IPS-20b (cell line): ENCODE results near the gene VEPH1.

Experiments
- H3K27ac ChIP-seq: one replicate; pipeline ENCODE4 v1.5.1; 2013; ENCODE audit warnings: low read length
- H3K27me3 ChIP-seq: 2 replicates; pipeline ENCODE4 v1.6.1; 2013; ENCODE audit warnings: mild to moderate bottlenecking, low read length, inconsistent platforms; ENCODE audit not compliant: insufficient read depth
- H3K36me3 ChIP-seq: 2 replicates; pipeline ENCODE4 v1.6.1; 2013; ENCODE audit warnings: low read depth, mild to moderate bottlenecking, inconsistent platforms, low read length, moderate library complexity; ENCODE audit not compliant: insufficient read depth
- H3K4me1 ChIP-seq: 2 replicates; pipeline ENCODE4 v1.6.1; 2013; ENCODE audit warnings: mild to moderate bottlenecking, control low read depth, inconsistent platforms, low read length, moderate library complexity; ENCODE audit not compliant: insufficient read depth
- H3K4me3 ChIP-seq: 2 replicates; pipeline ENCODE4 v1.5.1; 2013; ENCODE audit warnings: mild to moderate bottlenecking, low read length, inconsistent platforms
- H3K9ac ChIP-seq: 2 replicates; pipeline ENCODE4 v1.6.1; 2013; ENCODE audit warnings: low read depth, mild to moderate bottlenecking, inconsistent platforms, low read length, moderate library complexity
- H3K9me3 ChIP-seq: 2 replicates; pipeline ENCODE4 v1.6.1; 2013; ENCODE audit warnings: mild to moderate bottlenecking, low read depth, low read length, inconsistent platforms; ENCODE audit not compliant: insufficient read depth

VEPH1 gene

GRCh38 chr3:157398598-157398997, 104.6 kb downstream of the VEPH1 start:
- no peak overlapping the region for H3K4me3 ChIP-seq
- H3K27ac ChIP-seq: no peak overlapping the region
- H3K9ac ChIP-seq: no peak overlapping the region
- H3K27me3 ChIP-seq: no peaks in the 10 kb centered on the region
- no peaks in the 10 kb centered on the region for H3K4me1 ChIP-seq
- H3K9me3 ChIP-seq: no peaks in the 10 kb centered on the region
- no peaks in the 10 kb centered on the region for H3K36me3 ChIP-seq

GRCh38 chr3:157394411-157394810, 108.8 kb downstream of the VEPH1 start:
- Histone ChIP-seq H3K4me1 (no peaks in the 10 kb centered on the region), H3K36me3 (no peaks in the 10 kb centered on the region), H3K27me3 (no peaks in the 10 kb centered on the region), H3K4me3 (no peak overlapping the region), H3K27ac (no peak overlapping the region), H3K9me3 (no peaks in the 10 kb centered on the region), H3K9ac (no peak overlapping the region)

GRCh38 chr3:157393113-157393512, 110.1 kb downstream of the VEPH1 start:
- Histone ChIP-seq H3K4me1 (no peaks in the 10 kb centered on the region), H3K4me3 (no peak overlapping the region), H3K9me3 (no peaks in the 10 kb centered on the region), H3K27me3 (no peaks in the 10 kb centered on the region), H3K9ac (no peak overlapping the region), H3K27ac (no peak overlapping the region), H3K36me3 (no peaks in the 10 kb centered on the region)

- H3K27ac ChIP-seq: no peak overlapping the region
- no peak overlapping the region for H3K4me3 ChIP-seq
- no peak overlapping the region for H3K9ac ChIP-seq
- no peaks in the 10 kb centered on the region for H3K27me3 ChIP-seq
- no peaks in the 10 kb centered on the region for H3K36me3 ChIP-seq
- no peaks in the 10 kb centered on the region for H3K9me3 ChIP-seq
- no peaks in the 10 kb centered on the region for H3K4me1 ChIP-seq
Measured at GRCh38 chr3:157392104-157392503, 111.1 kb downstream of the VEPH1 start.

GRCh38 chr3:157390713-157391515, 112.3 kb downstream of the VEPH1 start:
- Histone ChIP-seq H3K27me3 (no peaks in the 10 kb centered on the region), H3K9me3 (no peaks in the 10 kb centered on the region), H3K9ac (no peak overlapping the region), H3K36me3 (no peaks in the 10 kb centered on the region), H3K27ac (no peak overlapping the region), H3K4me3 (no peak overlapping the region), H3K4me1 (no peaks in the 10 kb centered on the region)

GRCh38 chr3:157388976-157389375, 114.2 kb downstream of the VEPH1 start:
- Histone ChIP-seq H3K27ac (no peak overlapping the region), H3K9ac (no peak overlapping the region), H3K4me1 (no peaks in the 10 kb centered on the region), H3K27me3 (no peaks in the 10 kb centered on the region), H3K9me3 (no peaks in the 10 kb centered on the region), H3K4me3 (no peak overlapping the region), H3K36me3 (no peaks in the 10 kb centered on the region)

- no peaks in the 10 kb centered on the region for H3K4me1 ChIP-seq
- H3K9ac ChIP-seq: no peak overlapping the region
- no peaks in the 10 kb centered on the region for H3K36me3 ChIP-seq
Measured at GRCh38 chr3:157387708-157388435, 115.3 kb downstream of the VEPH1 start.

GRCh38 chr3:157384491-157384890, 118.7 kb downstream of the VEPH1 start:
- Histone ChIP-seq H3K4me3 (no peak overlapping the region), H3K27me3 (no peaks in the 10 kb centered on the region), H3K4me1 (no peaks in the 10 kb centered on the region), H3K9me3 (no peaks in the 10 kb centered on the region), H3K36me3 (no peaks in the 10 kb centered on the region), H3K9ac (no peak overlapping the region), H3K27ac (no peak overlapping the region)

More at GRCh38 chr3:157387708-157388435, 115.3 kb downstream of the VEPH1 start:
- Histone ChIP-seq H3K27me3 (no peaks in the 10 kb centered on the region), H3K9me3 (no peaks in the 10 kb centered on the region), H3K4me3 (no peak overlapping the region), H3K27ac (no peak overlapping the region)

GRCh38 chr3:157384031-157384430, 119.2 kb downstream of the VEPH1 start:
- H3K27me3 ChIP-seq: no peaks in the 10 kb centered on the region
- H3K36me3 ChIP-seq: no peaks in the 10 kb centered on the region
- no peaks in the 10 kb centered on the region for H3K9me3 ChIP-seq
- H3K4me3 ChIP-seq: no peak overlapping the region
- no peak overlapping the region for H3K27ac ChIP-seq
- no peak overlapping the region for H3K9ac ChIP-seq
- H3K4me1 ChIP-seq: no peaks in the 10 kb centered on the region

- H3K9ac ChIP-seq: no peak overlapping the region
- no peak overlapping the region for H3K27ac ChIP-seq
- no peak overlapping the region for H3K4me3 ChIP-seq
Measured at GRCh38 chr3:157381606-157382005, 121.6 kb downstream of the VEPH1 start.

GRCh38 chr3:157379525-157380140, 123.6 kb downstream of the VEPH1 start:
- H3K27me3 ChIP-seq: no peaks in the 10 kb centered on the region
- H3K27ac ChIP-seq: no peak overlapping the region
- H3K4me1 ChIP-seq: no peaks in the 10 kb centered on the region
- no peak overlapping the region for H3K9ac ChIP-seq
- H3K4me3 ChIP-seq: no peak overlapping the region
- H3K36me3 ChIP-seq: no peaks in the 10 kb centered on the region
- no peaks in the 10 kb centered on the region for H3K9me3 ChIP-seq

More at GRCh38 chr3:157381606-157382005, 121.6 kb downstream of the VEPH1 start:
- Histone ChIP-seq H3K4me1 (no peaks in the 10 kb centered on the region), H3K36me3 (no peaks in the 10 kb centered on the region), H3K9me3 (no peaks in the 10 kb centered on the region), H3K27me3 (no peaks in the 10 kb centered on the region)
